Activated B cell treated with CpG ODN at 0.5 μM for 24 hours (primary cell): ENCODE measurements around the gene TTLL13. TPM values are rescaled to one million over a fixed set of nuclear protein-coding genes. Genes with fewer than 3 reads are reported as not detected.

Source experiments
- ATAC-seq: fragments of 200-7000 bp; cut with Tn5 transposase; one replicate; pipeline ENCODE4 v1.10.0; 2021; ENCODE audit warnings: low read depth, mild to moderate bottlenecking, moderate library complexity
- CTCF ChIA-PET: fragments of 350-600 bp; sonication (Branson Sonifier 250); formaldehyde crosslinking; loops from one replicate; lab custom pipeline; 2021; ENCODE audit warnings: antibody characterized with exemption; lab: Charles Lee
- POLR2A ChIA-PET: fragments of 350-600 bp; sonication (Branson Sonifier 250); formaldehyde crosslinking; loops from one replicate; lab custom pipeline; 2021; ENCODE audit warnings: antibody characterized with exemption; lab: Charles Lee
- DNase-seq: peaks from one replicate; pipeline ENCODE4 v3.0.0; 2022
- H3K27ac Mint-ChIP-seq: one replicate; pipeline ENCODE4 v1.8.0; 2020; ENCODE audit warnings: mixed read lengths
- H3K27me3 Mint-ChIP-seq: one replicate; pipeline ENCODE4 v1.8.0; 2021; ENCODE audit warnings: mixed read lengths
- H3K36me3 Mint-ChIP-seq: one replicate; pipeline ENCODE4 v1.8.0; 2021; ENCODE audit warnings: low read depth, mixed read lengths
- H3K4me1 Mint-ChIP-seq: one replicate; pipeline ENCODE4 v1.8.0; 2021; ENCODE audit warnings: mixed read lengths
- H3K4me3 Mint-ChIP-seq: one replicate; pipeline ENCODE4 v1.8.0; 2020; ENCODE audit warnings: mild to moderate bottlenecking, mixed read lengths
- H3K9me3 Mint-ChIP-seq: one replicate; pipeline ENCODE4 v1.8.0; 2020; ENCODE audit warnings: mixed read lengths
- CTCF ChIP-seq: fragments of 200-600 bp; IDR thresholded peaks from one replicate; pipeline ENCODE4 v1.8.0; 2022; ENCODE audit warnings: antibody characterized with exemption, mild to moderate bottlenecking
- intact Hi-C: fragments of 100-400 bp; cut with micrococcal nuclease; formaldehyde crosslinking; loops from one replicate; pipeline ENCODE4 v1.15.1; 2024
- total RNA-seq: library from RNA; stranded (reverse); gene quantifications from 2 replicates; pipeline ENCODE4 v1.2.3, GENCODE V29; 2022

Gene TTLL13
- total RNA-seq, 1 donor from 2014 or later, result 0.49 TPM

DNA sequence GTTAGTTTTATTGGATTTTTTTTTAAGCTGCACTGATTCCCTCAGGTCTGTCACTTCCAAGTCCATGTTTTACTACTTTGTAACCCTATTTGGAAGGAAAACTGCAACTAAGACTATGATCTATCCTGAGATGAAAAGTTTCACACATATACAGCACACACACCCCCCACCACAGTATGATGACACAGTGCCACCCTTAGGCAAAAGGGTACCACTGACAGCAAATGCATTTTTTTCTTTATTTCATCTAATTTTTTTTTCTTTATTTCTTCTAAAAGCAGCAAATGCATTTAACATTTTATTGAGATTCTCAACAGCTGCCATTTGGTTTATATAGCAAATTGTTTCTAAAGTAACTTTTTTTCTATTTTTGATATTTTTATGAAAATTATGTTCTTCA, 37.3 kb downstream of the TTLL13 start:
- ATAC-seq (peak; percentile 68), DNase-seq (no peak)
- Mint-ChIP-seq H3K36me3 (no peaks in the 10 kb centered on the region), H3K4me3 (no peak overlapping the region), H3K4me1 (peaks cover 3% of the 10 kb centered on the region), H3K27me3 (no peaks in the 10 kb centered on the region), H3K27ac (no peak overlapping the region), H3K9me3 (no peaks in the 10 kb centered on the region)
- intact Hi-C loops, result loop anchor here (1.0 to 2.0 kb wide), 4 partner anchors 54 to 143 kb away; partner anchors contain the start of gene CIB1
- ChIA-PET POLR2A (interaction anchor here (0.7 to 0.8 kb wide), 3 partner anchors 53 to 134 kb away, joined by 5 to 13 read pairs (median 11); partner anchors contain the start of gene GDPGP1), CTCF (interaction anchor here (0.7 to 1.3 kb wide), 4 partner anchors 14 to 145 kb away, joined by 3 read pairs; no protein-coding TSS in a partner anchor)
- TF ChIP-seq CTCF, result no peak

GRCh38 chr15:90287101-90287500, 37.7 kb downstream of the TTLL13 start:
- Mint-ChIP-seq H3K9me3 (no peaks in the 10 kb centered on the region), H3K27ac (no peak overlapping the region), H3K4me3 (no peak overlapping the region), H3K27me3 (no peaks in the 10 kb centered on the region), H3K4me1 (peaks cover 5% of the 10 kb centered on the region), H3K36me3 (no peaks in the 10 kb centered on the region)
- intact Hi-C loops, result loop anchor here (2.0 kb wide), 1 partner anchor 54 kb away; the partner anchor contains the start of gene CIB1
- TF ChIP-seq CTCF, result no peak
- DNase-seq (no peak), ATAC-seq (no peak)
- ChIA-PET POLR2A (interaction anchor here (0.7 to 0.8 kb wide), 3 partner anchors 53 to 135 kb away, joined by 5 to 13 read pairs (median 11); partner anchors contain the start of gene GDPGP1), CTCF (interaction anchor here (0.9 to 1.3 kb wide), 3 partner anchors 14 to 145 kb away, joined by 3 read pairs; no protein-coding TSS in a partner anchor)

- no peak for TF ChIP-seq CTCF
- ChIA-PET POLR2A (no interaction called here), CTCF (interaction anchor here (1.7 kb wide), 1 partner anchor 126 kb away, joined by 4 read pairs; no protein-coding TSS in a partner anchor)
- H3K27me3 Mint-ChIP-seq, result no peaks in the 10 kb centered on the region
- no peak overlapping the region for H3K27ac Mint-ChIP-seq
- H3K4me3 Mint-ChIP-seq, result no peak overlapping the region
- no peaks in the 10 kb centered on the region for H3K36me3 Mint-ChIP-seq
- H3K4me1 Mint-ChIP-seq, result peaks cover 5% of the 10 kb centered on the region
- intact Hi-C loops, result loop anchor here (2.0 kb wide), 1 partner anchor 55 kb away; the partner anchor contains the start of gene CIB1
- no peaks in the 10 kb centered on the region for H3K9me3 Mint-ChIP-seq
- no peak for DNase-seq
- no peak for ATAC-seq
Observed at GRCh38 chr15:90287946-90288345, 38.6 kb downstream of the TTLL13 start.

DNA sequence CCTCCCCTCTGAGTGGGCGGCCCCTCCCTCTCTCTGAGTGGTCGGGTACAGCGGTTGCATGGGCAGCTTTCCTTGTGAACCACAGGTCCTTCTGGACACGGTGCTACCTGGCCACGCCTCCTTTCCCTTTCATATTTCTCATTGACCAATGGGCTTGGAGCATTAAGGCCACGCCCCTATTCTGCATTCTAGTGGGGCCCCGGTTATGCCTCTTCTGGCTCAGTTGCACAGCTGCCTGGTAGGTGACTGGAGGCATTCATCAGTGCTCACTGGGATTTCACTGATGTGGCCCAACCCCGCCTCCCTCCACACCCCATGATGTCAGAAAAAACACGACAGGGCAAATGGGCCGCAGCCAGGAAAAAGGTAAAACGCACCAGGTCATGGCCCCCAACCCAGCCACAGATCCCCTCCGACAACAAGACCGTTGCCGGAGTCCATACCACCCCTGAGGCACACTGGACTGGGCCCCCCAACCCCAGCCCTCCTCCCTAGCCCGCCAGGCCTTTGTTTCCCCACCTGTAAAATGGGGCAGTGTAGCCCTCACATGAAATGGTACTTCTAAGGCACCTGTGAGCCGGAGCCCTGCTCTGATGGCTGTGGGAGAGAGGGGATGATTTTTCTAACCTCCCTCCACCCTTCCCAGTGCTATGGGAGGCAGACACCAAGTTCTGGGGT, 42.5 kb downstream of the TTLL13 start:
- no peaks in the 10 kb centered on the region for H3K9me3 Mint-ChIP-seq
- H3K27me3 Mint-ChIP-seq, result peaks cover 8% of the 10 kb centered on the region
- no peak overlapping the region for H3K4me3 Mint-ChIP-seq
- TF ChIP-seq CTCF, result no peak
- ChIA-PET POLR2A (no interaction called here), CTCF (interaction anchor here (1.1 to 1.9 kb wide), 2 partner anchors 24 to 90 kb away, joined by 3 to 5 read pairs; no protein-coding TSS in a partner anchor)
- H3K36me3 Mint-ChIP-seq, result no peaks in the 10 kb centered on the region
- H3K4me1 Mint-ChIP-seq, result peaks cover 11% of the 10 kb centered on the region
- intact Hi-C loops, result no loop called here
- H3K27ac Mint-ChIP-seq, result no peak overlapping the region
- ATAC-seq (no peak), DNase-seq (no peak)
